Stomach (tissue), 4 donors: ENCODE measurements around the gene MPV17.
A peak's percentile ranks its signal among the peaks of the same experiment; 100 is the strongest.

Source experiments
- EP300 ChIP-seq: sonication (generic); formaldehyde crosslinking; IDR thresholded peaks from one replicate; pipeline ENCODE4 v1.6.1; 2017; ENCODE audit warnings: antibody characterized with exemption
- POLR2A ChIP-seq, 4 donors: fragments of 450-650 bp; IDR thresholded peaks; one replicate each; pipeline ENCODE4 v1.6.1; 2016; ENCODE audit warnings: antibody characterized with exemption in 4 of 4, control low read depth in 2 of 4, mild to moderate bottlenecking in 1 of 4, moderate library complexity in 1 of 4
- POLR2AphosphoS5 ChIP-seq, 3 donors: sonication (generic); formaldehyde crosslinking; IDR thresholded peaks; one replicate each; pipeline ENCODE4 v1.6.1; 2016; ENCODE audit warnings: antibody characterized with exemption in 3 of 3
- TF ChIP-seq, protein P1 (sequence below), 7 experiments: fragments of 450-650 bp in 4 of 7; fragments of 200-600 bp in 3 of 7; sonication (generic) in 3 of 7; IDR thresholded peaks; one replicate each; pipeline ENCODE4 v1.5.1; 2016 to 2019; ENCODE audit warnings: antibody characterized with exemption in 7 of 7, control low read depth in 2 of 7, mild to moderate bottlenecking in 1 of 7

DNA sequence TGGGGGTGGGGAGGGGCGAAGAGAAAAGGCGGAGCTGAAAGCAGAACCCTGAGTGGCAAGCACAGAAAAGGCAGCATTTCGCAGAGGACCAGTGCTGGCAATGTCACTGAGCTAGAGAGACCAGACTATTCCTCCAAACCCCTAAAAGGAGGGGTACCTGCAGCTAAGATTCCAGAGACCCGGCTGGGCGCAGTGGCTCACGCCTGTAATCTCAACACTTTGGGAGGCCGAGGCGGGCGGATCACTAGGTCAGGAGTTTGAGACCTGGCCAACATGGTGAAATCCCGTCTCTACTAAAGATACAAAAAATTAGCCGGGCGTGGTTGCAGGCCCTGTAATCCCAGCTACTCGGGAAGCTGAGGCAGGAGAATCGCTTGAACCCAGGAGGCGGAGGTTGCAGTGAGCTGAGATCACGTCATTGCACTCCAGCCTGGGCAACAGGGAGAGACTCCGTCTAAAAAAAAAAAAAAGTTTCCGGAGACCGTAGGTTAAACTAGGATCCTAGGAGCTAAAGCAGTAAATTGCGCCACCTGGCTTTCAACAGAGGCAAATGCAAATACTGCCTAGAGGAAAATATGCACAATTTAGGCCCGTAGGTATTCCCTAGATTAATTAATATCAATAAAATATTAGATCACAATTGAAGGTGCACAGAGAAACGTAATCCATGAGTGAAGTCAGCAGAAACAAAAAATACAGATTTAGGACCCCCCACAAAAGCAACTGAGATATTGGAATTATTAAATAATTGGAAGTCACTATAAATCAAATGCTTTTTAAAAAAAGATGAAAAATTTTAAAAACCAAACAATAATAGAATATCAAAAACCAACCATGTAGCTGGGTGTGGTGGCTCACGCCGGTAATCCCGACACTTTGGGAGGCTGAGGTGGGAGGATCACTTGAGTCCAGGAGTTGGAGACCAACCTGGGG lies 19.5 kb downstream of the MPV17 start:
- no peak for TF ChIP-seq POLR2A (IDR thresholded peaks at IDR 0.05)
- TF ChIP-seq, protein P1, sequence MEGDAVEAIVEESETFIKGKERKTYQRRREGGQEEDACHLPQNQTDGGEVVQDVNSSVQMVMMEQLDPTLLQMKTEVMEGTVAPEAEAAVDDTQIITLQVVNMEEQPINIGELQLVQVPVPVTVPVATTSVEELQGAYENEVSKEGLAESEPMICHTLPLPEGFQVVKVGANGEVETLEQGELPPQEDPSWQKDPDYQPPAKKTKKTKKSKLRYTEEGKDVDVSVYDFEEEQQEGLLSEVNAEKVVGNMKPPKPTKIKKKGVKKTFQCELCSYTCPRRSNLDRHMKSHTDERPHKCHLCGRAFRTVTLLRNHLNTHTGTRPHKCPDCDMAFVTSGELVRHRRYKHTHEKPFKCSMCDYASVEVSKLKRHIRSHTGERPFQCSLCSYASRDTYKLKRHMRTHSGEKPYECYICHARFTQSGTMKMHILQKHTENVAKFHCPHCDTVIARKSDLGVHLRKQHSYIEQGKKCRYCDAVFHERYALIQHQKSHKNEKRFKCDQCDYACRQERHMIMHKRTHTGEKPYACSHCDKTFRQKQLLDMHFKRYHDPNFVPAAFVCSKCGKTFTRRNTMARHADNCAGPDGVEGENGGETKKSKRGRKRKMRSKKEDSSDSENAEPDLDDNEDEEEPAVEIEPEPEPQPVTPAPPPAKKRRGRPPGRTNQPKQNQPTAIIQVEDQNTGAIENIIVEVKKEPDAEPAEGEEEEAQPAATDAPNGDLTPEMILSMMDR (IDR thresholded peaks at IDR 0.05): peak in 5 of 7 experiments; percentile 63 to 91 (median 86)
- TF ChIP-seq POLR2AphosphoS5 (IDR thresholded peaks at IDR 0.05): peak in 1 of 3 donors; percentile 29
- TF ChIP-seq EP300: no peak
